GM12801 (cell line): ENCODE measurements around the gene CAP2.

Source experiments
- TF ChIP-seq, protein P1 (sequence below): IDR thresholded peaks from one replicate; pipeline ENCODE4 v1.5.1; 2011; ENCODE audit warnings: control low read depth; ENCODE audit not compliant: insufficient read length; ENCODE audit errors: extremely low read depth

CAP2 gene

GRCh38 chr6:17418281-17419188 is 25.1 kb downstream of the CAP2 start:
- TF ChIP-seq, protein P1, sequence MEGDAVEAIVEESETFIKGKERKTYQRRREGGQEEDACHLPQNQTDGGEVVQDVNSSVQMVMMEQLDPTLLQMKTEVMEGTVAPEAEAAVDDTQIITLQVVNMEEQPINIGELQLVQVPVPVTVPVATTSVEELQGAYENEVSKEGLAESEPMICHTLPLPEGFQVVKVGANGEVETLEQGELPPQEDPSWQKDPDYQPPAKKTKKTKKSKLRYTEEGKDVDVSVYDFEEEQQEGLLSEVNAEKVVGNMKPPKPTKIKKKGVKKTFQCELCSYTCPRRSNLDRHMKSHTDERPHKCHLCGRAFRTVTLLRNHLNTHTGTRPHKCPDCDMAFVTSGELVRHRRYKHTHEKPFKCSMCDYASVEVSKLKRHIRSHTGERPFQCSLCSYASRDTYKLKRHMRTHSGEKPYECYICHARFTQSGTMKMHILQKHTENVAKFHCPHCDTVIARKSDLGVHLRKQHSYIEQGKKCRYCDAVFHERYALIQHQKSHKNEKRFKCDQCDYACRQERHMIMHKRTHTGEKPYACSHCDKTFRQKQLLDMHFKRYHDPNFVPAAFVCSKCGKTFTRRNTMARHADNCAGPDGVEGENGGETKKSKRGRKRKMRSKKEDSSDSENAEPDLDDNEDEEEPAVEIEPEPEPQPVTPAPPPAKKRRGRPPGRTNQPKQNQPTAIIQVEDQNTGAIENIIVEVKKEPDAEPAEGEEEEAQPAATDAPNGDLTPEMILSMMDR = no peak

DNA sequence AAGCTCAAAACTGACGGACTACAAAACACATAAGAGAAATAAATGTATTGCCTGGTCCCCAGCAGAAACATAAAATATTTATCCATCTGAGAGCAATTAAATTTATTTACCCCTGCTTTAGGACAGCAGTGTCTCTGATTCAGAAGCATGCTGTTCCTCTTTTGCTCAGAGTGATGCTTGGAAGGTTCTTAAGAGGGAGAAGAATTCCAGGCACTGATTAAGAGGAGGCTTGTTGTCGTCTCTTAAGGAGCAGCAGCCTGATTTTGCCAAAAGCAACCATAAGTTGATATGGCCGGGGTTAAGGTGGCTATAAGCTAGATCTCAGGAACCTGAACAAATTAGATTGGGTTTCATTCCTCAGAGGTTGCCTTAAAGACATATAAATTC is 25.8 kb downstream of the CAP2 start:
- TF ChIP-seq, protein P1 = no peak

- TF ChIP-seq, protein P1 = no peak
Measured at GRCh38 chr6:17420368-17420767, 27.0 kb downstream of the CAP2 start.

DNA sequence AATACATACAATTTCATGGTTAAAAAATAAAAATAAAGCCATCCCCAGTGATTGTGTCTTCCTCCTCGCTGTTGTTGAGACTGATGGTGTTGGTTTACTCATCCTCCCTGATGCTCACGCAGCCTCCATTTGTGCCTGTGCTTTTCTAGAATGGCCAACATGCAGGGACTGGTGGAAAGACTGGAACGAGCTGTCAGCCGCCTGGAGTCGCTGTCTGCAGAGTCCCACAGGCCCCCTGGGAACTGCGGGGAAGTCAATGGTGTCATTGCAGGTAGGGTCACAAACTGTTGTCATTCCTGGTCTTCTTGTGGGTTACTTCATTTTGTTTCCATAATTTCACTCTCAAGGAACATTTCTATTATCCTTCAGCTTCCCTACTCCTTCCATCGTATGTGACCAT is 28.0 kb downstream of the CAP2 start:
- TF ChIP-seq, protein P1 = no peak

GRCh38 chr6:17423026-17423425 is 29.6 kb downstream of the CAP2 start:
- TF ChIP-seq, protein P1 = no peak

DNA sequence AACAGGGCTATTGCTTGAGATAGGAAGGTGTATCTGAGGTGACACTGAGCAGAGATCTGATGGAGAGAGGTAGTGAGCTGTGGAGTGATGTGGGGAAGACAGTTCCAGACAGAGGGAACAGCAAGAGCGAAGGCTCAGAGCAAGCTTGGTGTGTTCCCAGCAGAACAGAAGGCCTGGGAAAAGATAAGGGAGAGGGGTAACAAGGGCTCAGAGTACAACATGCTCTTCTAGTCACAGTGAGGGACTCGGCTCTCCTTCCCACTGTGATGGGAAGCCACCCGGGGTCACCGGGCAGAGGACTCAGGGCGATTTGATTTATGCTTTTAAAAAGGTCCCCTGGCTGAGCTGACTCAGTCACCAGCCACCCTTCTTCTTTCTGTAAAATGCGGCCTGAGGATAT is 33.7 kb downstream of the CAP2 start:
- TF ChIP-seq, protein P1 = no peak

- TF ChIP-seq, protein P1 = no peak
Measured at GRCh38 chr6:17427617-17428016, 34.2 kb downstream of the CAP2 start.
